ENCODE data around the gene GALNT16. TPM values are rescaled to one million over a fixed set of nuclear protein-coding genes. Genes with fewer than 3 reads are reported as not detected.
A peak's percentile ranks its signal among the peaks of the same experiment; 100 is the strongest.

Gene GALNT16
- total RNA-seq, 4 donors from 2014 or later, result 0.72 to 8.2 (median 2.9) TPM

- peak; percentile 37 to 90 for DNase-seq (ENCODE audit: low spot score in 2 of 2)
- H3K4me3 ChIP-seq (ENCODE audit: low read depth, poor library complexity, severe bottlenecking), result no peak overlapping the region
- 32 to 41% methylated on average over 6 of the region's 6 CpGs for WGBS, 2 donors
- no peak for TF ChIP-seq POLR2A (IDR thresholded peaks at IDR 0.05)
- TF ChIP-seq, protein P1, sequence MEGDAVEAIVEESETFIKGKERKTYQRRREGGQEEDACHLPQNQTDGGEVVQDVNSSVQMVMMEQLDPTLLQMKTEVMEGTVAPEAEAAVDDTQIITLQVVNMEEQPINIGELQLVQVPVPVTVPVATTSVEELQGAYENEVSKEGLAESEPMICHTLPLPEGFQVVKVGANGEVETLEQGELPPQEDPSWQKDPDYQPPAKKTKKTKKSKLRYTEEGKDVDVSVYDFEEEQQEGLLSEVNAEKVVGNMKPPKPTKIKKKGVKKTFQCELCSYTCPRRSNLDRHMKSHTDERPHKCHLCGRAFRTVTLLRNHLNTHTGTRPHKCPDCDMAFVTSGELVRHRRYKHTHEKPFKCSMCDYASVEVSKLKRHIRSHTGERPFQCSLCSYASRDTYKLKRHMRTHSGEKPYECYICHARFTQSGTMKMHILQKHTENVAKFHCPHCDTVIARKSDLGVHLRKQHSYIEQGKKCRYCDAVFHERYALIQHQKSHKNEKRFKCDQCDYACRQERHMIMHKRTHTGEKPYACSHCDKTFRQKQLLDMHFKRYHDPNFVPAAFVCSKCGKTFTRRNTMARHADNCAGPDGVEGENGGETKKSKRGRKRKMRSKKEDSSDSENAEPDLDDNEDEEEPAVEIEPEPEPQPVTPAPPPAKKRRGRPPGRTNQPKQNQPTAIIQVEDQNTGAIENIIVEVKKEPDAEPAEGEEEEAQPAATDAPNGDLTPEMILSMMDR (IDR thresholded peaks at IDR 0.05), result no peak
- intact Hi-C loops (cut with DNase I; ENCODE audit: low total_unique reads), result no loop called here
These were observed 95.8 kb downstream of the GALNT16 start for GRCh38 chr14:69355607-69356281.

- H3K4me3 ChIP-seq (ENCODE audit: low read depth, poor library complexity, severe bottlenecking), result no peak overlapping the region
- peak in 1 of 2 donors; percentile 59 for DNase-seq (ENCODE audit: low spot score in 2 of 2)
- no peak for TF ChIP-seq POLR2A (IDR thresholded peaks at IDR 0.05)
- TF ChIP-seq, protein P1 (IDR thresholded peaks at IDR 0.05), result no peak
- intact Hi-C loops (cut with DNase I; ENCODE audit: low total_unique reads), result no loop called here
- 71 to 80% methylated on average over 7 of the region's 7 CpGs for WGBS, 2 donors
These were observed 97.1 kb downstream of the GALNT16 start for GRCh38 chr14:69356903-69357543.

- TF ChIP-seq, protein P1 (IDR thresholded peaks at IDR 0.05), result no peak
- TF ChIP-seq POLR2A (IDR thresholded peaks at IDR 0.05), result no peak
- WGBS, 2 donors, result 62 to 67% methylated on average over 7 of the region's 7 CpGs
- intact Hi-C loops (cut with DNase I; ENCODE audit: low total_unique reads), result no loop called here
- peak in 1 of 2 donors; percentile 66 for DNase-seq (ENCODE audit: low spot score in 2 of 2)
- H3K4me3 ChIP-seq (ENCODE audit: low read depth, poor library complexity, severe bottlenecking), result no peak overlapping the region
These were observed 97.7 kb downstream of the GALNT16 start for GRCh38 chr14:69357544-69358200.

- WGBS, 2 donors, result 62 to 77% methylated on average over 10 to 12 of the region's 12 CpGs
- intact Hi-C loops (cut with DNase I; ENCODE audit: low total_unique reads), result no loop called here
- DNase-seq (ENCODE audit: low spot score in 2 of 2), result peak in 1 of 2 donors; percentile 76
- TF ChIP-seq, protein P1 (IDR thresholded peaks at IDR 0.05), result no peak
- TF ChIP-seq POLR2A (IDR thresholded peaks at IDR 0.05), result no peak
- no peak overlapping the region for H3K4me3 ChIP-seq (ENCODE audit: low read depth, poor library complexity, severe bottlenecking)
These were observed 98.4 kb downstream of the GALNT16 start for GRCh38 chr14:69358233-69358963.

DNA sequence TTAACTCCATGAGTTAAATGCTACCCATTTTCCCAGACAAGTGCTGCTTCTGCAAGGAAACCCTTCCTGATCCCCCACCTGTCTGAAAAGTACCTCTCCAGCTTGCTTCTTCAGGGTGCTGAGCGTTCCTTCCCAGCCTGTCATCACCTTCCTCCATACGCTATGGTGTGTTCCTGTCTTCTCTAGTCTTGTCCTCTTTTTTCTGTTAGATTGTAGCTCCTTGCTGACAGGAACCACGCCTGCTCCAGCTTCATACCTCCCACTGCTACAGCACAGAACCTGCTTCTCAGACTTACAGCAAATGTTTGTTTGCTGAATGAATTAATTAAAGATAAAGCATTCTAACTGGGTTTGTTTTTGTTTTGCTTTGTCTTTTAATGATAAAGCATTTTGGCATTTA, 99.0 kb downstream of the GALNT16 start:
- intact Hi-C loops (cut with DNase I; ENCODE audit: low total_unique reads), result no loop called here
- no peak for TF ChIP-seq POLR2A (IDR thresholded peaks at IDR 0.05)
- TF ChIP-seq, protein P1 (IDR thresholded peaks at IDR 0.05), result no peak
- H3K4me3 ChIP-seq (ENCODE audit: low read depth, poor library complexity, severe bottlenecking), result no peak overlapping the region
- 88 to 91% methylated on average over 3 of the region's 3 CpGs for WGBS, 2 donors
- DNase-seq (ENCODE audit: low spot score in 2 of 2), result no peak
